Kidney capillary endothelial cell (primary cell): ENCODE measurements around the gene ZFPM1.

Experiments used
- DNase-seq: peaks from one replicate; pipeline ENCODE4 v3.0.0-alpha.2; 2018; ENCODE audit warnings: low spot score

The ZFPM1 gene

DNA sequence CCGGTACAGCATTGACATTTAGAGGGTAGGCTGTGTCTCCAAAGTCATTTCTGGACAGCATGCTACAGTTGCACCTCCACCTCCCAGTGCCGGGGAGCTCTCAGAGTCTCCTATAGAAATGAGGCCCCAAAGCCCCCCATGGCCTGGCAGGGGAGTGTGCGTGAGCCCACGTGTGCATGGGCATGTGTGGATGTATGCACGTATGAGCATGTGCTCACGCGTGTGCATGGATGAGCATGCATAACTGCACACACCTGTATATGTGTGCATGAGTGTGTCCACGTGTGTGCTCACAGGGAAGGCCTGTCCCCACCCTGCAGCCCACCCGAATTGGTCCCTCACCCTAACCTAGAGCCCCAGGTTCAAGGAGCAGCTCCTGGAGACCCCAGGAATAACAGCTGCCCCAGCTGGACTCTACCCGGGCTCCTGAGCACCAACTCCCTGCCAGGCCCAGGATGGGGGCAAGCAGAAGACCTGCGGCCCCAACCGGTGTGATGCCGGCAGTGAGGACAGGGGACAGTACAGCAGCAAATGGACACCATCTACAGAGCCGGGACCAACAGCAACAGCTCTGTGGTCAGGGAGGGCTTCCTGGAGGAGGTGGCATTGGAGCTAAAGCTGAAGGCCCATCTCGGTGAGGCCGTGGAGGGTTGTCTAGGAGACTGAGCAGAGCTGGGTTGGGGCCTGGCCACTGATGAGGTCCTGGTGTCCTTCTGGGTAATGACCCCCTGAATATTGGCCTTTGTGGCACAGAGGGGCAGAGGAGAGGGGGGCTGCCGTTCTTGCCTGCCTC lies 35.2 kb upstream of the ZFPM1 start:
- no peak for DNase-seq

DNA sequence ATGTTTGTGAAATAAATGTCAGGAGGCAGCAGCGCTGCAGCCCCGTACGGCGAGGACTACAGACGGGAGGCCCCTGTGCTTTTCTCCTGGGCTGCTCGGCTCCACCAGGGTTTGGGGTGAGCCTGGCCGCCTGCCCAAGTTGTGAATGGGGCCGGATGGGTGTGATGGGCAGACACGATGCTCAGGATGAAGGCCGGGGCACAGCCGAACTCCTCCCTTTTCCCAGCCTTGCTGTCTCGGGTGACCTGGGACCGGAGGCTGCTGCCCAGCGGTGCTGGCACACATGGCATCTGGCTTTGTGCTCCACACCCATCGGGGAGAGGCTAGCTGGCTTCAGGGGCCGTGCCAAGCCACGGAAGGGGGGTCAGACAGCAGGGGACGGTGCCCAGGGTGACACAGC lies 34.2 kb upstream of the ZFPM1 start:
- DNase-seq: no peak

DNA sequence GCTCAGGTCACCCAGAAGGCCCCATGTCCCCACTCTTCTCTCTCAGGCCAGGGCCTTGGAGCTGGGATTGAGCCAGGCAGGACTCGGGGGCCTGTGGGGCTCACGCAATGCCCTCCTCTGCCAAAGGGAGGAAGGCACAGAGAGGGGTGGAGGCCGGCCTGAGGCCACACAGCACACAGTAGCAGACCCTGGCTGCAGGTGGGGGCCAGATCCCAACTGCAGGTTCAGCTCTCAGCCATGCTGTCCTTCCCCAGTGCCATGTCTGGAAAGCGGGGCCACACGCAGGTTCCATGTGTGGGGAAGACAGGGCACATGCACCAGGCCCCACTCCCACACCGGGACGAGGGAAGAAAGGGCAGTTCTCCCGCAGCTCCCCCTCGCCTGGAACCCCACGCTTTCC lies 33.3 kb upstream of the ZFPM1 start:
- no peak for DNase-seq

DNA sequence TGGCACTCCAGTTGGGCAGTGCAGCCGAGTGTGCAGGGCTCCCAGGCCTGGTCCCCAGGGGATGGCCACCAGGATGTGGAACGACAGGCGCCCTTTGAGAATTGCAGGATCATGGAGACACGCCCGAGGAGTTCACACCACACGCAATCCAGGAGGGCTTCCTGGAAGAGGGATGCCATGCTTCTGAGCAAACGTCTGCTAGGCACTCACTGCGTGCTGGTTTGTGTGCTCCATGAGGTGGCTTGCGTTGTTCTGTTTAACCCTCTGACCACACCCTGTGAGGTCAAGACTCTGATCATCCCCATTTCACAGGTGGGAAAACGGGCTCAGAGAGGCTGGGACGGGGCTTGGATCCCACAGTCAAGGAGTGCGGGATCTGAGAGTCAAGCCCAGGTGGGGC lies 32.6 kb upstream of the ZFPM1 start:
- no peak for DNase-seq

DNA sequence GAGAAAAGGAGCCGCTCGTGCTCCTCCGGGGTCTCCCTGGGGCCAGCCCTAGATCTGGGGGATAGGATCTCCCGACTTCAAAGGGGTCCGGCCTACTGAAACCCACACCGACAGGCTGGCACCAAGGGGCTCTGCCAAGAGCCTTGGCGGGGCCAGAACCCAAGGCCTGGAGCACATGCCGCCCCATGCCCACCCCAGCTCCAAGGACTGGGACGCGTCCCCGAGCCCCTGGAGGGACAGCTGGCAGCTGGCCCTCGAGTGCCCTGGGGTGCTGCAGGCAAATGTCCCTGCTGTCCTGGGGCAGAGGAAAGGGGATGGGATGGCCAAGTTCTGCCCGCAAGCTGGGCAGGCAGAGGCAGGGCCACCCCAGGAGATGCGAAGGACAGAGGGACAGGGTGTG lies 31.8 kb upstream of the ZFPM1 start:
- DNase-seq: no peak

DNA sequence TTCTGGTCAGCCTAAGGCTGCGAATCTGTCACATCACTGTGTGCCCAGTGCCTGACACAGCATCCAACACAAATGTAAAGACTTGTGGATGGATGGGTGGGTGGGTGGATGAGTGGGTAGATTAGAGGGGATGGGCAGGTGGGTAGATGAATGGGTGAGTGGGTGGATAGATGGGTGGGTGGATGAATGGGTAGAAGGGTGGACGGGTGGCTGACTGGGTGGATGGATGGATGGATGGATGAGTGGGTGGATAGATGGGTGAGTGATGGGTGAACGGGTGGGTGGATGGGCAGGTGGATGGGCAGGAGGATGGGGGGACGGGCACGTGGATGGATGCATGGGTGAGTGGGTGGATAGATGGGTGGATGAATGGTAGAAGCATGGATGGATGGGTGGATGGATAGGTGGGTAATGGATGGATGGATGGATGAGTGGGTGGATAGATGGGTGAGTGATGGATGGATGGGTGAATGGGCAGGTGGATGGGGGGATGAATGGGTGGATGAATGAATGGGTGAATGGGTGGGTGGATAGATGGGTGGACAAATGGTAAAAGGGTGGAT lies 31.1 kb upstream of the ZFPM1 start:
- DNase-seq: no peak

DNA sequence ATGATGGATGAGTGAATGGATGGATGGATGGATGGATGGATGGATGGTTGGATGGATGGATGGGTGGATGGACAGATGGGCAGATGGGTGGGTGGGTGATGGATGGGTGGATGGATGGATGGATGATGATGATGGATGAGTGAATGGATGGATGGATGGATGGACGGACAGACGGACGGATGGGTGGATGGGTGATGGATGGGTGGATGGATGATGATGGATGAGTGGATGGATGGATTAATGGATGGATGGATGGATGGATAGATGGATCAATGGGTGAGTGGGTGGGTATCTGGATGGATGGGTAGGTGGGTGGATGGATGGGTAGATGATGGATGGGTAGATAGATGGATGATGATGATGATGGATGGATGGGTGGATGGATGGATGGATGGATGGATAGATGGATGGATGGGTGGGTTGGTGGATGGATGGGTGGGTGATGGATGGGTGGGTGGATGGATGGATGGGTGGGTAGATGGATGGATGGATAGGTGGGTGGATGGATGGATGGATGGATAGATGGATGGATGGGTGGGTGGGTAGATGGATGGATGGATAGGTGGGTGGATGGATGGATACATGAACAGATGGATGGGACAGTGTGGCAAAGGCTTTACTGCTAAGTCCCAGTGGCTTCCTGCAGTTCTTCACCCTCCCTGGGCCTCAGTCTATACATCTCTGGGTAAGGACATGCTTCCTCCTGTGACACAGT lies 30.2 kb upstream of the ZFPM1 start:
- DNase-seq: no peak

DNA sequence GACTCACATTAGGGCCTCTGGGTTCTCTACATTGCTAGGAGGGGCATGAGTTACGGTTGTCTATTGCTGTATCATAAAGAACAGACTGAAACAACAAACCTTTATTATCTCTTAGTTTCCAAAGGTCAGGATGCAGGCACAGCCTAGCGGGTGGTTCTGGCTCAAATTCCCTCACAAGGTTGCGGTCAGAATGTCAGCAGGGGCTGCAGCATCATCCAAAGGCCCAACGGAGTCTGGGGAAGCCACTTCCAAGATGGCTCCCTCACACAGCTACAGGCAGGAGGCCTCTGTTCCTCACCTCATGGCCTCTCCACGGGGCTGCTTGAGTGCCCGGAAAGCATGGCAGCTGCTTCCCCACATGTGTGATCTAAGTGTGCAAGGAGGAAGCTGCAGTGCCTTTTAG lies 29.6 kb upstream of the ZFPM1 start:
- no peak for DNase-seq

DNA sequence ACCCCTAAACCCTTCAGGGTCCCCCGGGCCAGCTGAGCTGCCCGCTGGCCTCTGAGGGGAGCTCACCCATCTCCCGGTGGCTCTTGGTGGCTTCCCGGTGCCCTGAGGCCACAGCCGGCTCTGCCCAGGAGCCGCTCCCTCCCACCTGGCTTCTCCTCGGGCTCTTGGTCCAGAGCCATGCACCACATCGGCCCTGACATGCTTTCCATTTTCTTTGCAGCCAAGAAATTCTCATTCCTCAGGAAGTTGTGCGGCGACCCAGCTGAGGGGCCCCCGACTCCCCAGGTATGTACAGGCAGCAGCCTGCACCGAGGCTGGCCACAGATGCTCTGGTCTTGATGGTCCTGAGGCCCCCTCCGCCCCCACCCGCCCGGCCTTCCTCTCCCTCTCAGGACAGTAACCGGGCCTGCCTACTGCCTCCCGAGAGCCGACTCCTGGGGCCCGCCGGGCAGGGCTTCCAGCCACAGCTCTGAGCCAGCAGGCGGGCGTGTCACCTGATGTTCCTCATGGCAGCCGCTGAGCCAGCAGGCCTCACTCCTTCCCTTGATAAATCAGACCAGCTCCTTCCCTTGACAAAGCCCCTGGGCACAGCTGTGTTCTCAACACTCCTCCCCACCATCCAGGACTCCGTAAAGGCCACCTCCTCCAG lies 28.4 kb upstream of the ZFPM1 start:
- no peak for DNase-seq

DNA sequence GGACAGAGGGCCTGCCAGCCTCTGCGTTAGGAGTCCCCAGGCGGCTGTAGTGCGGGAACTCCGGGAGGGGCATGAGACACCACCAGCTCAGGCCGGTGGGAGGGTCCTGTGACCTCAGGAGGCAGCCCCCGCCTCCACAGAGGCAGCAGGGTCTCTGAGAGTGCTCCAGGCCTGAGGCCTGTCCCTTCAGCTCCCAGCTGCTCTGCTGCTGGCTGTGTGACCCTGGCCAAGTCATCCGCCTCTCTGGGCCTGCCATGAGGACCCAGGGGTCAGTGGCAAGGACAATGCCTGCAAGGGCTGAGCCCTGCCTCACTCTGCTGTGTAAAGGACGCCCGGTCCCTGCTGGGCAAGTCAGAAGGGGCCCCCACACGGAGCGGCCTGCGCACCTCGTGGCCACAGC lies 27.1 kb upstream of the ZFPM1 start:
- no peak for DNase-seq

DNA sequence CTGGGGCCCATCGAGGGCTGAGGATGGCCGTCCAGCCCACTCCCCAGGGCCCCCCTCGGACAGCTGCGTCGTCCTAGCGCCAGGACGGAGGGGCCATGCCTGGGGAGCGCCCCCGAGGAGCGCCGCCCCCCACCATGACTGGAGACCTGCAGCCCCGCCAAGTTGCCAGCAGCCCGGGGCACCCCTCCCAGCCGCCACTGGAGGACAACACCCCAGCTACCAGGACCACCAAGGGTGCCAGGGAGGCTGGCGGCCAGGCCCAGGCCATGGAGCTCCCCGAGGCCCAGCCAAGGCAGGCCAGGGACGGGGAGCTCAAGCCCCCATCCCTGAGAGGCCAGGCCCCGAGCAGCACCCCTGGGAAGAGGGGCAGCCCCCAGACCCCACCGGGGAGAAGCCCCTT lies 25.7 kb upstream of the ZFPM1 start:
- DNase-seq: no peak

DNA sequence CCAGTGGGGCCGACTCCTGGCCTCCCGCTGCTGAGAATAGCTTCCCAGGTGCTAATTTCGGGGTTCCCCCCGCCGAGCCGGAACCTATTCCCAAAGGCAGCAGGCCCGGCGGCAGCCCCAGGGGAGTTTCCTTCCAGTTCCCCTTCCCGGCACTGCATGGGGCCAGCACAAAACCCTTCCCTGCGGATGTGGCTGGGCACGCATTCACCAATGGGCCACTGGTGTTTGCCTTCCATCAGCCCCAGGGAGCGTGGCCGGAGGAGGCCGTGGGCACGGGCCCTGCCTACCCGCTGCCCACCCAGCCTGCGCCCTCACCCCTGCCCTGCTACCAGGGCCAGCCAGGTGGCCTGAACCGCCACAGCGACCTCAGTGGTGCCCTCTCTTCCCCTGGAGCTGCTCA lies 24.9 kb upstream of the ZFPM1 start:
- DNase-seq: no peak

DNA sequence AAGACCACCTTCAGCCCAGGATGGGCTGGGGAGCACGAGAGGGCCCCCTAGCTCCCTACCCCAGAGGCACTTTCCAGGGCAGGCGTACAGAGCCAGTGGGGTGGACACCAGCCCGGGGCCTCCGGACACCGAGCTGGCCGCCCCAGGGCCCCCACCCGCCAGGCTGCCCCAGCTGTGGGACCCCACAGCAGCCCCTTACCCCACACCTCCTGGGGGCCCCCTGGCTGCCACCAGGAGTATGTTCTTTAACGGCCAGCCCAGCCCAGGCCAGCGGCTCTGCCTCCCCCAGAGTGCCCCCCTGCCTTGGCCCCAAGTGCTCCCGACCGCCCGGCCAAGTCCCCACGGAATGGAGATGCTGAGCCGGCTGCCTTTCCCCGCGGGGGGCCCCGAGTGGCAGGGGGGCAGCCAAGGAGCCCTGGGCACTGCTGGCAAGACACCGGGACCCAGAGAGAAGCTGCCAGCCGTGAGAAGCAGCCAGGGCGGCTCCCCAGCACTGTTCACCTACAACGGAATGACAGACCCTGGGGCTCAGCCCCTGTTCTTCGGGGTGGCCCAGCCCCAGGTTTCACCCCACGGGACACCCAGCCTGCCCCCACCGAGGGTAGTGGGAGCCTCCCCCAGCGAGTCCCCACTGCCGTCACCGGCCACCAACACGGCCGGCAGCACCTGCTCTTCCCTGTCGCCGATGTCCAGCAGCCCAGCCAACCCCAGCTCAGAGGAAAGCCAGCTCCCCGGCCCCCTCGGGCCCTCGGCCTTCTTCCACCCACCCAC lies 24.3 kb upstream of the ZFPM1 start:
- DNase-seq: no peak

DNA sequence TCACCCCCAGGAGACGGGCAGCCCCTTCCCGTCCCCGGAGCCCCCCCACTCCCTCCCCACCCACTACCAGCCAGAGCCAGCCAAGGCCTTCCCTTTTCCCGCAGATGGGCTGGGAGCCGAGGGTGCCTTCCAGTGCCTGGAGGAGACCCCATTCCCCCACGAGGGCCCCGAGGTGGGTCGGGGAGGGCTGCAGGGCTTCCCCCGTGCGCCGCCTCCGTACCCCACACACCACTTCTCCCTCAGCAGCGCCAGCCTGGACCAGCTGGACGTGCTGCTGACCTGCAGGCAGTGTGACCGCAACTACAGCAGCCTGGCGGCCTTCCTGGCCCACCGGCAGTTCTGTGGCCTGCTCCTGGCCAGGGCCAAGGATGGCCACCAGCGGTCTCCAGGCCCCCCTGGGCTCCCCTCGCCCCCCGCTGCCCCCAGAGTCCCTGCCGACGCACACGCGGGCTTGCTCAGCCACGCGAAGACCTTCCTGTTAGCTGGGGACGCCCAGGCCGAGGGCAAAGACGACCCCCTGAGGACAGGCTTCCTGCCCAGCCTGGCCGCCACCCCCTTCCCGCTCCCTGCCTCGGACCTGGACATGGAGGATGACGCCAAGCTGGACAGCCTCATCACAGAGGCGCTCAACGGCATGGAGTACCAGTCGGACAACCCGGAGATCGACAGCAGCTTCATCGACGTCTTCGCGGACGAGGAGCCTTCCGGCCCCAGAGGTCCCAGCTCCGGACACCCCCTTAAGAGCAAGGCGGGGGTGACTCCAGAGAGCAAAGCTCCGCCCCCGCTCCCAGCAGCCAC lies 23.5 kb upstream of the ZFPM1 start:
- no peak for DNase-seq

DNA sequence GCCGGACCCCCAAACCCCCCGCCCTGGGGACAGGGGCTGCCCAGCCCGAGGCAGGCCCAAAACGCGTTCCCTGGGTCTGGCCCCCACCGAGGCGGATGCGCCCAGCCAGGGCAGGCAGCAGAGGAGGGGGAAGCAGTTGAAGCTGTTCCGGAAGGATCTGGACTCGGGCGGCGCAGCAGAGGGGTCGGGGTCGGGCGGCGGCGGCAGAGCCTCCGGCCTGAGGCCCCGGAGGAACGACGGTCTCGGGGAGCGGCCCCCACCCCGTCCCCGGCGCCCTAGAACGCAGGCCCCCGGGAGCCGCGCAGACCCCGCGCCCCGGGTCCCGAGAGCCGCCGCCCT lies 22.9 kb upstream of the ZFPM1 start:
- no peak for DNase-seq

DNA sequence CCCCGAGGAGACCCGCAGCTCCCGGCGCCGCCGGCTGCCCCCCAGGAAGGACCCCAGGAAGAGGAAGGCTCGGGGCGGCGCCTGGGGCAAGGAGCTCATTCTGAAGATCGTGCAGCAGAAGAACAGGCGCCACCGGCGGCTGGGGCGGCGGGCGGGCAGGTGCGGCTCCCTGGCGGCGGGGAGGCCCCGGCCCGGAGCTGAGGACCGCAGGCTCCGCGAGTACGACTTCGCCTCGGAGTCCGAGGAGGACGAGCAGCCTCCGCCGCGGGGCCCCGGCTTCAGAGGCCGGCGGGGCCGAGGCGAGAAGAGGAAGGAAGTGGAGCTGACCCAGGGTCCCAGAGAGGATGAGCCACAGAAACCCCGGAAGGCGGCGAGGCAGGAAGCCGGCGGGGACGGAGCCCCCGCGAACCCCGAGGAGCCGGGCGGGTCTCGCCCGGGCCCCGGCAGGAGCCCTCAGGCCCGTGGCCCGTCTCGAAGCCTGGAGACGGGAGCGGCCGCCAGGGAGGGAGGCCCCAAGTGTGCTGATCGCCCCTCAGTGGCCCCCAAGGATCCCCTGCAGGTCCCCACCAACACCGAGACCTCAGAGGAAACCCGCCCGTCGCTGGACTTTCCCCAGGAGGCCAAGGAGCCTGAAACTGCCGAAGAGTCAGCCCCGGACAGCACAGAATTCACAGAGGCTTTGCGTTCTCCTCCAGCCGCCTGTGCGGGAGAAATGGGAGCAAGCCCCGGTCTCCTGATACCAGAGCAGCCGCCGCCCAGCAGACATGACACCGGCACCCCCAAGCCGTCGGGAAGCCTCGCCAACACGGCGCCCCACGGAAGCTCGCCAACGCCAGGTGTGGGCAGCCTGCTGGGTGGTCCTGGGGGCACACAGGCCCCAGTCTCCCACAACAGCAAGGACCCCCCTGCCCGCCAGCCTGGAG lies 22.3 kb upstream of the ZFPM1 start:
- peak; percentile 75 for DNase-seq

DNA sequence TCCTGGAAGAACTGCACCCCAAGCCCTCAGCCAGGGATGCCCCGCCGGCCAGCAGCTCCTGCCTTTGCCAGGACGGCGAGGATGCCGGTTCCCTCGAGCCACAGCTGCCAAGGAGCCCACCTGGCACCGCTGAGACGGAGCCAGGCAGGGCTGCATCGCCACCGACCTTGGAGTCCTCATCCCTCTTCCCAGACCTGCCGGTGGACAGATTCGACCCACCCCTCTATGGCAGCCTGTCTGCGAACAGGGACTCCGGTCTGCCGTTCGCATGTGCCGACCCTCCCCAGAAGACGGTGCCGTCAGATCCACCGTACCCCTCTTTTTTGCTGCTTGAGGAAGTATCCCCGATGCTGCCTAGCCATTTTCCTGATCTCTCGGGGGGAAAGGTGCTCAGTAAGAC lies 21.4 kb upstream of the ZFPM1 start:
- no peak for DNase-seq

DNA sequence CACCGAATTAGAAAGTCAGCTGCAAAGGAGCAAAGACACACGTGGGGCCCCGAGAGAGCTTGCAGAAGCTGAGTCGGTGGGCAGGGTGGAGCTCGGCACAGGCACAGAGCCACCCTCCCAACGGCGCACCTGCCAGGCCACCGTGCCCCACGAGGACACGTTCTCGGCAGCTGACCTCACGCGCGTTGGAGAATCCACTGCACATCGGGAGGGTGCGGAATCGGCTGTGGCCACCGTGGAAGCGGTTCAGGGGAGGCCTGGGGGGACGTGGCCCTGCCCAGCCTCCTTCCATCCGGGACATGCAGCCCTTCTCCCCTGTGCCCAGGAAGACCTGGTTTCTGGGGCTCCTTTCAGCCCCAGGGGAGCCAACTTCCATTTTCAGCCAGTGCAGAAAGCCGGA lies 20.9 kb upstream of the ZFPM1 start:
- no peak for DNase-seq

DNA sequence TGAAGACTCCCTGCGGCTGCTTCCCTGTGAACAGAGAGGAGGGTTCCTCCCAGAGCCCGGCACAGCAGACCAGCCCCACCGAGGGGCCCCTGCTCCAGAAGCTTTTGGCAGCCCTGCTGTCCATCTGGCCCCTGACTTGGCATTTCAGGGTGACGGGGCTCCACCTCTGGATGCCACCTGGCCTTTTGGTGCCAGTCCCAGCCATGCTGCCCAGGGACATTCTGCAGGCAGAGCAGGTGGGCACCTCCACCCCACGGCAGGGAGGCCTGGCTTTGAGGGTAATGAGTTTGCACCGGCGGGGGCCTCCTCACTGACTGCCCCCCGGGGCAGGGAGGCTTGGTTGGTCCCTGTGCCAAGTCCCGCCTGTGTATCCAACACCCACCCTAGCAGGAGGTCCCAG lies 20.3 kb upstream of the ZFPM1 start:
- no peak for DNase-seq

DNA sequence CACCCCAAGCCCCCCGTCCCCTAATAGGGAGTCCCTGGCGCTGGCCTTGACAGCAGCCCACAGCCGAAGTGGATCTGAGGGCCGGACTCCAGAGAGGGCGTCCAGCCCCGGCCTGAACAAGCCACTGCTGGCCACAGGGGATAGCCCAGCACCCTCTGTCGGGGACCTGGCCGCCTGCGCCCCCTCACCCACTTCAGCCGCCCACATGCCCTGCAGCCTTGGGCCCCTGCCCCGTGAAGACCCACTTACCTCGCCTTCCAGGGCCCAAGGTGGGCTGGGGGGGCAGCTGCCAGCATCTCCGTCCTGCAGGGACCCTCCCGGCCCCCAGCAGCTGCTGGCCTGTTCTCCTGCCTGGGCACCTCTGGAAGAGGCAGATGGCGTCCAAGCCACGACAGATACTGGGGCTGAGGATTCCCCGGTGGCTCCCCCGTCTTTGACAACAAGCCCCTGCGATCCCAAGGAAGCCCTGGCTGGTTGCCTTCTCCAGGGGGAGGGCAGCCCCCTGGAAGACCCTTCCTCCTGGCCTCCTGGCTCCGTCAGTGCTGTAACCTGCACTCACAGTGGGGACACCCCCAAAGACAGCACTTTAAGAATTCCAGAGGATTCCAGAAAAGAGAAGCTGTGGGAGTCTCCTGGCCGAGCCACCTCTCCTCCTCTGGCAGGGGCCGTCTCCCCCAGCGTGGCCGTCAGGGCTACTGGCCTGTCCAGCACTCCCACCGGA lies 19.3 kb upstream of the ZFPM1 start:
- no peak for DNase-seq
